Activated effector memory CD4-positive, alpha-beta T cell treated with Interleukin-2 at 50 U/mL for 16 hours (primary cell): ENCODE data around the gene PPIG.
"Not testable (repeated sequence)": the region's sequence is repeated elsewhere in the genome, so short reads cannot be mapped to it uniquely, and the experiment has no call there.

Source experiments
- DNase-seq: peaks from one replicate; pipeline ENCODE4 v3.0.0-alpha.2; 2020

PPIG gene

GRCh38 chr2:169596546-169596945 lies 12.4 kb downstream of the PPIG start:
- DNase-seq: not testable (repeated sequence)

DNA sequence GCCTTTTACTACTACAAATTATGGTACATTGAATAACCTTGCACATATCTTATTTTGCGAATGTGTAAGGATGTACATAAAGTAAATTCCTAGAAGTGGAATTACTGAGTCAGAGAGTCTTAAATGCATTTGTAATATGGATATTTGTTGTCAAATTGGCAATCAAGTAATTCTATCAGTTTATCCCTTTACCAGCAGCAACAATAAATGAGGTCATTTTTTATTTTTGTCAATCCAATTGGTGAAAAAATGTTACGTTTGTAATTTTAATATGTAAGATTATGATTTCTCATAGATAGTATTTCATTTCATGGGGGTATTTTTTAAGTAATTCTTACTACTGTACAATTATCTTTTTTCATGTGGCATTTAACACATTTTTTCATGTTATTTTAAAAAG lies 14.8 kb downstream of the PPIG start:
- DNase-seq: no peak

DNA sequence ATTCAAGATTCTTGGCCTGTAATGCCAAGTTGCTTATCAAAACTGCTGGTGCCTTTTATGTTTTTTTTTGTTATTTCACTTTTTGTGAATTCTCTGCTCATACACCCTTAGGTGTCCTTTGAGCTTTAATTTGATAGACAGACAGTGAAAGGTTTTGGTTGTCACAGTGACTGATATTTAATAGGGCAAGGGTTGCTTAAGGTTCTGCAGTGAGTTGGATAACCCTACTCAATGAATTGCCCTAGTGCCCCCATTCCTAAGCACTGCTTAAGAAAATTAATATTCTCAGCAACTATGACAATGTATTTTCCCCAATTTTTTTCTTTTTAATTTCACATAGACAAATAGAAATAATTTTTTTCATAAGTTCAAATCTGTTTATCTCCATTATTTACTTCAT lies 15.4 kb downstream of the PPIG start:
- no peak for DNase-seq

- DNase-seq: no peak
Measured at GRCh38 chr2:169609264-169609663, 25.1 kb downstream of the PPIG start.

GRCh38 chr2:169613876-169614275 lies 29.7 kb downstream of the PPIG start:
- no peak for DNase-seq

DNA sequence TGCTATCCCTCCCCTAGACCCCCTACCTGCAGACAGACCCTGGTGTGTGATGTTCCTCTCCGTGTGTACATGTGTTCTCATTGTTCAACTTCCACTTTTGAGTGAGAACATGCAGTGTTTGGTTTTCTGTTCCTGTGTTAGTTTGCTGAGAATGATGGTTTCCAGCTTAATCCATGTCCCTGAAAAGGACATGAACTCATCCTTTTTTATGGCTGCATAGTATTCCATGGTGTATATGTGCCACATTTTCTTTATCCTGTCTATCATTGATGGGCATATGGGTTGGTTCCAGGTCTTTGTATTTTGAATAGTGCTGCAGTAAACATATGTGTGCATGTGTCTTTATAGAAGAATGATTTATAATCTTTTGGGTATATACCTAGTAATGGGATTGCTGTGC lies 31.8 kb downstream of the PPIG start:
- DNase-seq: not testable (repeated sequence)

DNA sequence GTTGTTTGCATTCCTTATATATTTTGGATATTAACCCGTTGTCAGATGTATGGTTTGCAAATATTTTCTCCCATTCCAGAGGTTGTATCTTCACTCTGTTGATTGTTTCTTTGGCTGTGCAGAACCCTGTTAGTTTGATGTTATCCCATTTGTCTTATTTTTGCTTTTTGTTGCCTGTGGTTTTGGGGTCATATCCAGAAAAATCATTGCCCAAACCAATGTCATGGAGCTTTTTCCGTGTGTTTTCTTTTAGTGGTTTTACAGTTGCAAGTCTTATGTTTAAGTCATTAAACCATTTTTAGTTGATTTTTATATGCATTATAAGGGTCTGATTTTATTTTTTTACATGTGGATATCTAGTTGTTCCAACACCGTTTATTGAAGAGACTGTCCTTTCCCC lies 35.8 kb downstream of the PPIG start:
- no peak for DNase-seq

DNA sequence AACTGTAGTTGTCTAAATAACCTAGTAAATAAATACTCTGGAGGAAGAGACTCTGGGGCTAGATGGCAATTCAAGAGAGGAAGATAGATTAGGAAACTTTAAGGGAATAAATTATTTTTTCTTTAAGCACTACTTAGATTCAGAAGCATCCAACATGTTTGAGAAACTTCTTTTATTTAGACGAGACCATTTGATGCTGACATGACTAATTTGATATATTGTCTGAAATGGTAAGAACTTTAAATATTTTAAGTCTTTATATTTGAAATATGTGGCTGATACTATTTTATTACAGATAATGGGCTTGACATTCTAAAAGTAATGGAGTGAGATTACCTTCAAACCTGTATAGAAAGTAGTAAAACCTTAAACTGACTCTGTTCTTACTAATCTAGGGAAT lies 36.4 kb downstream of the PPIG start:
- DNase-seq: no peak

- DNase-seq: no peak
Measured at GRCh38 chr2:169623235-169623634, 39.1 kb downstream of the PPIG start.

DNA sequence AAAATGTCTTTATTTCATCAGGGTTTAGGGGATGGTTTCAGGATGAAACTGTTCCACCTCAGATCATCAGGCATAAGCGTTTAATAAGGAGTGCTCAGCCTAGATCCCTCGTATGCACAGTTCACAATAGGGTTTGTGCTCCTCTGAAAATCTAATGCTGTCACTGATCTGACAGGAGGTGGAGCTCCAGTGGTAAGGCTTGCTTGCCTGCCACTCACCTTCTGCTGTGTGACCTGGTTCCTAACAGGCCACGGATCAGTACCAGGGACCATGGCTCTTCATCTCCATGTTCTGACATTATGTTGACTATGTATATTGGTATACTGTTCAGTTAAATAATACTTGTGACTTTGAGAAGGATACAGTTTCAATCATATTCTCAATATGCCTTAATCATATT lies 41.6 kb downstream of the PPIG start:
- no peak for DNase-seq

DNA sequence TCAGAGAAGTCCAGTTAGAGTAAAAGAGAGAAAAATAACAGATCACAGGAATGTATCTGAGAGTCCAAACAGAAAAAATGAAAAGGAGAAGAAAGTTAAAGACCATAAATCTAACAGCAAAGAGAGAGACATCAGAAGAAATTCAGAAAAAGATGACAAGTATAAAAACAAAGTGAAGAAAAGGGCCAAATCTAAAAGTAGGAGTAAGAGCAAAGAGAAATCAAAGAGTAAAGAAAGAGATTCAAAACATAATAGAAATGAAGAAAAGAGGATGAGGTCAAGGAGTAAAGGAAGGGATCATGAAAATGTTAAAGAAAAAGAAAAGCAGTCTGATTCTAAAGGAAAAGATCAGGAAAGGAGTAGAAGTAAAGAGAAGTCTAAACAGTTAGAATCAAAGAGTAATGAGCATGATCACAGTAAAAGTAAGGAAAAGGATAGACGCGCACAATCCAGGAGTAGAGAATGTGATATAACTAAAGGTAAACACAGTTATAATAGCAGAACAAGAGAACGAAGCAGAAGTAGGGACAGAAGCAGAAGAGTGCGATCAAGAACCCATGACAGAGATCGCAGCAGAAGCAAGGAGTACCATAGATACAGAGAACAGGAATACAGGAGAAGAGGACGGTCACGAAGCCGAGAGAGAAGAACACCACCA lies 52.4 kb downstream of the PPIG start:
- no peak for DNase-seq

DNA sequence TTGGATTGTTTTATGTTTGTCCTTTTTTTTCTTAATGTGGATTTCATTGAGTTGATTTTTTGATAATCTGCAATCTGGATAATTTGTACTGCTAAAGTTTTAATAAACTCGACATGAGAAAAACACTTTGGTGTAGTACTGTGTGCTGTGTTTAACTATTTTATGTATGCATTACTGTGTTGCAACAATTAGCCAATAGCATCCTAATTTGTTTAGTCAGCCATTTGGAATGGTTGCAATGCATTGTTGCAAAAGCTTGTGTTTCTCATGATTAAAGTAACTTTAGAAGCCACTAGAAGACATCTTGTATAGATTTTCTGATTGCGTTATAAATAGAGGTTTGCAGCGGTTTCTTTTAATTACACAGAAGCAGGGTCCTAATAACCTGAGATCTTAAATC lies 53.5 kb downstream of the PPIG start:
- DNase-seq: no peak

DNA sequence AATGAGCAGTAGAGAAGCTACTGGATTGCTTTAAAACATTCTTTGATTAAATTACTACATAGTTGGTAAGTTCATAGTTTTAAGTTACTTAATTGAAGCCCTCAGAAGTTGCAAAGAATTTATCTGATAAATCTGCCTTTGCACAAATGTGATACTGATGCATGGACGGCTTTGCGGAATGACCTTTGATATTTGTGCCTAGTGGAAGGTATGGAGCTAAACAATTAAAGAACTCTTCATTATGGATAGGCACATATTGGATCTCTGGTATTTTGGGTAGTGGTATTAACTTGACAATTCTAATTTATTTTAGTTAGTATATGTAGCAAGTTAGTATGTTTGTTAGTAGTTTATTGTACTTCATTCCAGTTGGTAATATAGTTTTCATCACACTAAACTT lies 56.0 kb downstream of the PPIG start:
- DNase-seq: no peak

- no peak for DNase-seq
Measured at GRCh38 chr2:169641464-169641863, 57.3 kb downstream of the PPIG start.

DNA sequence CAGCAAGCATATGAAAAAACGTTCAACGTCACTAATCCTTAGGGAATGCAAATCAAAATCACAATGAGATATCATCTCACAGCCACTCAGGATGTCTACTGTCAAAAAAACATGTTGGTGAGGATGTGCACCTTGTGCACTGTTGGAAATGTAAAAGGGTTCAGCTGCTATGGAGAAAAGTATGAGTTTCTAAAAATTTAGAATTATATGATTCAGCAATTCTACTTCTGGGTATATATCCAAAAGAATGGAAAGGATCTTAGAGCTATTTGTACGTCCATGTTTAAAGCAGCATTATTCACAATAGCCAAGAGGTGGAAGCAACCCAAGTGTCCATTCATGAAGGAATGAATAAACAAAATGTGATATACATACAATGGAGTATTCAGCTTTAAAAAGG lies 60.0 kb downstream of the PPIG start:
- no peak for DNase-seq

- DNase-seq: no peak
Measured at GRCh38 chr2:169647496-169647895, 63.3 kb downstream of the PPIG start.

- DNase-seq: no peak
Measured at GRCh38 chr2:169649278-169649677, 65.1 kb downstream of the PPIG start.

DNA sequence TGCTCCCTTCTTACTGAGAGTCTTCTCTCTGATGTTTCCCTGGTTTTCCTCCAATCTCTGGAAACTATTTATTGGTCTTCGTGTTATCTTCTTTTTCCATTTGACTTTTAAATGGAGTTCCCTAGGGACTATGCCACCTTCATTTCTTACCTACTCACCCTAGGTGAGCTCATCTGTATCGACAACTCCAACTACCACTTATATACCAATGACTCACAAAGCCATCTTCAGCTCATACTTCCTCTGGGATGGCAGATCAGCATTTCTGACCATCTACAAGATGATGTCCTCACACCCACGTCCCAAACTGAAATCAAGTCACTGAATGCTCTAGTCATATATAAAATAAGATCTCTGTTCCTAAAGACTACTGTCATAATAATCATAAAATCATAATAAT lies 69.5 kb downstream of the PPIG start:
- no peak for DNase-seq

- no peak for DNase-seq
Measured at GRCh38 chr2:169656164-169656563, 72.0 kb downstream of the PPIG start.

- DNase-seq: no peak
Measured at GRCh38 chr2:169658877-169659276, 74.7 kb downstream of the PPIG start.

GRCh38 chr2:169659320-169659719 lies 75.2 kb downstream of the PPIG start:
- DNase-seq: no peak

GRCh38 chr2:169661265-169661664 lies 77.1 kb downstream of the PPIG start:
- no peak for DNase-seq

DNA sequence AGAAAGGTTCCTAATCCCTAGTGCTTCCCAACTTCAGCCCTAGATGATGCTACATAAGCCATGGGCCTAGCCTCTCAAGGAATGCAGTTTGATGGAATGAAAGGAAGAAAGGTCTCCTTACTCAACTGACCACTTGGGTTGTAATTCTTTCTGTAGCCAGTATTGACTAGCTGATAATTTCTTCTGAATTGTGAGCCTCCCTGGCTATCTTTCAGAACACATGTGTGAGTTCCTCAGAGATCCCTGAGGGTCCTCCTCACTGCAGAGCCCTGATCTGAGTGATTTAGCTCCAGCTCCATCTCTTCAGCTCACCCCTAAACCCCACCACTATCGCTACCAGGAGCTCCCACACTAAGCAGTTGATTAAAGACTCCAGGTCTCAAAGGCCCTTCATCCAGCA lies 78.6 kb downstream of the PPIG start:
- no peak for DNase-seq

- DNase-seq: no peak
Measured at GRCh38 chr2:169663247-169663646, 79.1 kb downstream of the PPIG start.

- DNase-seq: no peak
Measured at GRCh38 chr2:169664600-169664977, 80.4 kb downstream of the PPIG start.
